HG03565 (cell line): ENCODE results near the gene MYO10.
"Not testable (repeated sequence)": the region's sequence is repeated elsewhere in the genome, so short reads cannot be mapped to it uniquely, and the experiment has no call there.

Experiments
- ATAC-seq: cut with Tn5 transposase; IDR thresholded peaks from one replicate; pipeline ENCODE4 v1.9.1; 2021; ENCODE audit warnings: mild to moderate bottlenecking, moderate library complexity; ENCODE audit not compliant: unreplicated experiment

MYO10 gene

GRCh38 chr5:16679863-16680262, 256.2 kb downstream of the MYO10 start:
- ATAC-seq, result no peak

GRCh38 chr5:16679190-16679589, 256.9 kb downstream of the MYO10 start:
- ATAC-seq, result no peak

- no peak for ATAC-seq
These were observed 260.3 kb downstream of the MYO10 start for GRCh38 chr5:16675806-16676205.

DNA sequence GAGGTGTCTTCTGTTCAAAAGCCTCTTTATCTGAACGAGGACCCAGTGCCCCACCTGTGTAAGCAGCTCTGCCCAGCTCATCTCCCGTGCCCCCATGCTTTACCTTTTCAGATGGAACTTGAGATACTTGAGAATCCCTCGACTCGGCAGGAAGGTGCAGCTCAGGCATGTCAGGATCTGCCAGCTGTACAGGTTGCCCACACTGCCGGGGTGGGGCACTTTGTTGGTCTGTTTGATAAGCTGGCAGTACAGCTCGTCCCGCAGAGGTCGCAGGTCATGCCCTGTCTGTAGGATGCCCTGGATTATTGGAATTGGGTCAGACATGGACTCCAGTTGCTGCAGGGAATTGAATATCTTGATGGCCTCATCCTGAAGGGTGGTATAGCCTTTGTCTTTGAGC, 261.3 kb downstream of the MYO10 start:
- ATAC-seq, result no peak

DNA sequence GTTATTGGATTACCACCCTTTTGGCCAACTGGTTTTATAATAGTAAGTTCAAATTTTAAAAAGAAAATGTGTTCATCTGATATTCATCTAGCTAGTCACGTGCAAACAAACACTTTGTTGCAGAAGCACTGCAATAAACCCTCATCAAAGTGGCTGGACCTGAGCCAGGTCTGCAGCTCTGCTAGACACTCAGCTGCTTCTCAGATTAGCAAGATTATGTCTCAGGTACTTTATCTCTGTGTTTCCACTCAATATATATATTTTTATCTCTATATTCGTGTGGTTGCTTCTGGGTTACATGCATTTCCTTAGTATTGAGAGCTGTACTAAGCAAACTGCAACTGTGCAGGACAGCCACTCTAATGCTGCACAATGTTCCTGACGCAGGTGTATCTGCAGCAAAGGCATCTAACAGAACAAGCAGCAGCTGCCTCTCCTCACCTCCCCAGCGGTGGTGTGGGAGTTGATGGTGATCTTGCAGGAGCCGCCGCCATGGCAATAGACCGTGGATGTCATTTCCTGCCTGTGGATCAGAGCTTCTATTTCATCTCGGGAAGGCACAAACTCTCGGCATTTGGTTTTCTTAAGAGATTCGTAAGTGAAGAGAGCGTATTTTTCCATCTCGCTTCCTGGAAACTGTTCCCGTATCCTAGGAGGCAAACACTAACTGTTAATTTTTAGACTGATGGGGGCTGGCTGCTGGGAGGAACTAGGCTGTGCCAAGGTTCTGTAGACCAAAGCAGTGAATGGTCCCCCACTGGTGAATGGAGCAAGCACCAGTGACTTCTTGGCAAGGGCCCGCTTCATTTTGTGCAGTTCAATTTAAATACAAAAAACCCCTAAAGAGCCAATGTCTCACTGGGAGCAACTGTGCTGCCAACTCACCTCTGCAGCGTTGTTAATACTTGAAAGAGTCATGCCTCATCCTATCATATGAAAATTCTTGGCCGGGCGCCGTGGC, 262.6 kb downstream of the MYO10 start:
- no peak for ATAC-seq

DNA sequence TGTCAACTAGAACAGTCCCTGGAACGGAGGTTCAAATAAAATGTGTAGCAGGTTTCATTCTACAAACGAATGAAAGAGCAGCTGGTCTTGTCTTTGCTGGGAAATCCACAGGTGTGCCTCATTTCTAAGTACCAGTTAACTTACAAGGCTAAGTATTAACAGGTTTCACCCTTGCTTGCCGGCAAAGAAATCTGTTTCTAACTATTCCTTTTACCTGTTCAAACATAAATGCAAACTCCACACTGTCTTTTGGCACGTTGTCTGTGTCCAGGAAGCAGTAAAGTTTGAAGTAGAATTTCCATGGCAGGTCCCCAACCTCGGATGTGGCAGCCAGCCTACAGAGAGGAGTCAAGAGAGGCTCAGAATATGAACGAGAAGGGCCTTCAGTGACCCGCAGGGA, 264.9 kb downstream of the MYO10 start:
- no peak for ATAC-seq

GRCh38 chr5:16669776-16670175, 266.3 kb downstream of the MYO10 start:
- ATAC-seq, result no peak

GRCh38 chr5:16668631-16669030, 267.5 kb downstream of the MYO10 start:
- no peak for ATAC-seq

- no peak for ATAC-seq
These were observed 267.9 kb downstream of the MYO10 start for GRCh38 chr5:16668194-16668593.

DNA sequence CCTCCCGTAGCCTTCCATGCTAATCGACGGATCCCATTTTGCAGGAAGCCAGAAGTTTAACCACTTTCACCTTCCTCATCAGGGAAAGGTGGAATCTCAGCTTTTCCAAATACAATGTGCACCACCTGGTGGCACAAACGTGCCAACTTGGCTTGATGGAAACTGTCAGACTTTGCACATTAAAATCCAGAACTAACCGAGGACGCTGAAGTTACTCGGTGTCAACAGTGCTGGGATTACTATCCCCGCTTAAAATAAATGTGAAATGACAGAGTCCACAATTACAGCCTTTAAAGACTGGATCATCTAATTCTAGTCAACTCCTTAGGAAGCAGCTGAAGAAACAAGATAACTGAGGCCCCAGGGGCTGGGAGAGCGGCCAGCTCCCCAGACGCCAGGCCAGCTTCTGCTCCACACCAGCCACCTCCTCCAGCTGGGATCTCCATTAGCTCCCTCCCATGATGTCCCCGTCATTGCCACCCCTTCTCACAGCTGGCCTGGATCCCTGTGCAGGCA, 269.1 kb downstream of the MYO10 start:
- no peak for ATAC-seq

- no peak for ATAC-seq
These were observed 269.8 kb downstream of the MYO10 start for GRCh38 chr5:16666130-16666882.

DNA sequence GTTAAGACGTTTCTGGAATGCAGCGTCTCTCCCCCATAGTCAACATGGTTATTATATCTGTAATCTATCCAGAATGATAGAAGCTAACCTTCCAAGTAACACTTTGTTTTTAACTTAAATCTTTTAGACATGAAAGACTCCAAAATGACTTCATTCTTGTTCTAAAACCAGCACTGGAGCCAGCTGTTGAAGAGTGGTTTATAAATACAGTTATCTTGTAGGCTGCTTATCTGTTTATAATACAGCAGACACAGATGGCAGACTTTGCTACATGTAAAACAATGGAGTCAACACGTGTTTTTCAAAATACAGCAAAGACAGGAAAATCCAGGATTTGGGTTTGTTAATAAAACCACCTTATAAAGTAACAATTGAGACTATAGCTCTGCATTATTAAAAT, 270.5 kb downstream of the MYO10 start:
- no peak for ATAC-seq

- no peak for ATAC-seq
These were observed 271.7 kb downstream of the MYO10 start for GRCh38 chr5:16664368-16664767.

DNA sequence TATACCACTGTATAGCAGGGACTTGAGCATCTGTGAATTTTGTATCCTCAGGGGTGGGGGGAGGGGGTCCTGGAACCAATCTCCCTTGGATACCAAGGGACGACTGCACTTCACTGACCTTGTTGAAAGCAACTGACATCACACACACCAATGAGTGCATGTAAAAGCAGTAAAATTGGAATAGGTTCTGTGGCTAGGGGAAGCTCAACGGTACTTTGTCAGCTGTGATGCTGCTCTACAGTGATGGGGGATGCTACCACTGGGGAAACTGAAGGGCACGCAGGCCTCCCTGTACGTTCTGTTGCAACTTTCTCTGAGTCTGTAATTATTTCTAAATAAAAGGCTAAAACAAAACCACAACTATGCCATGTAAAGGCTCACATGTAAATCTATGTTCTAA, 272.2 kb downstream of the MYO10 start:
- no peak for ATAC-seq

DNA sequence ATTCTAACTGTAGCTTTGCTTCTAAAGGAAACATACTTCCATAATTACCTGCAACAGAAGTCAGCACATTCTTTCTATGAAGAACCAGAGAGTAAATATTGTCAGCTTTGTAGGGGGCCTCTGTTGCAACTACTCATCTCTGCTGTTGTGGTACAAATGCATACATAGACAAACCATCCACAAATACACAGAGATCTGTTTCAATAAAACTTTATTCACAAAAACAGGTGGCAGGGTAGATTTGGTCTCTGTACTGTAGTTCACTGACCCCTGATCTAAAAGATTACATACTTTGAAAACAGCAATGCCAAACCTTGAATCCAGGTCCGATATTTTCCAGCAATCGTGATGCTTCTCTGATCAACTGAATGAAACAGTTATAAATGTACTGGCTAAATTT, 274.4 kb downstream of the MYO10 start:
- no peak for ATAC-seq

GRCh38 chr5:16660982-16661381, 275.1 kb downstream of the MYO10 start:
- ATAC-seq, result no peak

- no peak for ATAC-seq
These were observed 276.6 kb downstream of the MYO10 start for GRCh38 chr5:16659536-16659935.

- no peak for ATAC-seq
These were observed 279.4 kb downstream of the MYO10 start for GRCh38 chr5:16656561-16657191.

- no peak for ATAC-seq
These were observed 281.3 kb downstream of the MYO10 start for GRCh38 chr5:16654647-16655334.

DNA sequence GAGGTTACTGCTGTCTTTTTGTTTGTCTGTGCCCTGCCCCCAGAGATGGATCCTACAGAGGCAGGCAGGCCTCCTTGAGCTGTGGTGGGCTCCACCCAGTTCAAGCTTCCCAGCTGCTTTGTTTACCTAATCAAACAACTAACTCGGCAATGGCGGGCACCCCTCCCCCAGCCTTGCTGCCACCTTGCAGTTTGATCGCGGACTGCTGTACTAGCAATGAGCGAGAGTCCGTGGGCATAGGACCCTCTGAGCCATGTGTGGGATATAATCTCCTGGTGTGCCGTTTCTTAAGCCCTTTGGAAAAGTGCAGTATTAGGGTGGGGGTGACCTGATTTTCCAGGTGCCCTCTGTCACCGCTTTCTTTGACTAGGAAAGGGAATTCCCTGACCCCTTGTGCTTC, 287.3 kb downstream of the MYO10 start:
- ATAC-seq, result not testable (repeated sequence)
